Measurements from ENCODE around the gene ADAMTS13.

Gene ADAMTS13

GRCh38 chr9:133456409-133456808 is 34.2 kb downstream of the ADAMTS13 start:
- no peak for DNase-seq

- no peak for DNase-seq
Measured at GRCh38 chr9:133457233-133457632, 35.1 kb downstream of the ADAMTS13 start.

- no peak for DNase-seq
Measured at GRCh38 chr9:133457748-133458147, 35.6 kb downstream of the ADAMTS13 start.

GRCh38 chr9:133458643-133459312 is 36.6 kb downstream of the ADAMTS13 start:
- DNase-seq = no peak

GRCh38 chr9:133459476-133460404 is 37.6 kb downstream of the ADAMTS13 start, which contains the start of gene CACFD1:
Gene CACFD1, plus strand, starts transcription at chr9:133459978. Its CDS starts 89 bp downstream, at chr9:133460067.
- peak; percentile 92 for DNase-seq

GRCh38 chr9:133460405-133461175 is 38.4 kb downstream of the ADAMTS13 start:
- no peak for DNase-seq

- DNase-seq = no peak
Measured at GRCh38 chr9:133461975-133462374, 39.8 kb downstream of the ADAMTS13 start.

GRCh38 chr9:133463234-133463863 is 41.2 kb downstream of the ADAMTS13 start:
- no peak for DNase-seq

GRCh38 chr9:133463864-133464615 is 41.9 kb downstream of the ADAMTS13 start:
- no peak for DNase-seq

- DNase-seq = no peak
Measured at GRCh38 chr9:133464638-133465037, 42.5 kb downstream of the ADAMTS13 start.

- DNase-seq = no peak
Measured at GRCh38 chr9:133465984-133466383, 43.8 kb downstream of the ADAMTS13 start.

GRCh38 chr9:133467101-133467500 is 44.9 kb downstream of the ADAMTS13 start:
- DNase-seq = no peak

GRCh38 chr9:133468374-133468773 is 46.2 kb downstream of the ADAMTS13 start:
- DNase-seq = no peak

GRCh38 chr9:133468777-133469421 is 46.7 kb downstream of the ADAMTS13 start:
- DNase-seq = no peak

- DNase-seq = no peak
Measured at GRCh38 chr9:133470427-133470924, 48.3 kb downstream of the ADAMTS13 start.

- DNase-seq = no peak
Measured at GRCh38 chr9:133470988-133471387, 48.8 kb downstream of the ADAMTS13 start.

GRCh38 chr9:133471551-133472276 is 49.5 kb downstream of the ADAMTS13 start:
- DNase-seq = no peak

GRCh38 chr9:133472277-133472645 is 50.1 kb downstream of the ADAMTS13 start:
- no peak for DNase-seq

GRCh38 chr9:133472753-133473378 is 50.7 kb downstream of the ADAMTS13 start:
- no peak for DNase-seq

GRCh38 chr9:133473743-133474142 is 51.6 kb downstream of the ADAMTS13 start:
- DNase-seq = no peak

Measured in activated naive CD4-positive, alpha-beta T cell treated with anti-CD3 and anti-CD28 coated beads, Interleukin-2, amount 50 U/mL, for 16 hours (primary cell).